GM13976 (cell line): ENCODE results near the gene RPRD1A.
A peak's percentile ranks its signal among the peaks of the same experiment; 100 is the strongest.
"Not testable (repeated sequence)": the region's sequence is repeated elsewhere in the genome, so short reads cannot be mapped to it uniquely, and the experiment has no call there.

Experiments
- DNase-seq: peaks from one replicate; pipeline ENCODE4 v3.0.0; 2012; ENCODE audit warnings: low spot score
- CTCF ChIP-seq: IDR thresholded peaks from 2 replicates; pipeline ENCODE4 v1.5.1; 2012; ENCODE audit warnings: borderline replicate concordance, mild to moderate bottlenecking; ENCODE audit not compliant: insufficient read depth; ENCODE audit errors: extremely low read depth, missing control alignments, control extremely low read depth
- in situ Hi-C: fragments of 300-500 bp; cut with MboI; formaldehyde crosslinking; loops from one replicate; pipeline ENCODE4 v1.12.0; 2022; ENCODE audit warnings: low sequenced_read_pairs, mixed read lengths, inconsistent platforms; ENCODE audit not compliant: unreplicated experiment

The RPRD1A gene, protein sequence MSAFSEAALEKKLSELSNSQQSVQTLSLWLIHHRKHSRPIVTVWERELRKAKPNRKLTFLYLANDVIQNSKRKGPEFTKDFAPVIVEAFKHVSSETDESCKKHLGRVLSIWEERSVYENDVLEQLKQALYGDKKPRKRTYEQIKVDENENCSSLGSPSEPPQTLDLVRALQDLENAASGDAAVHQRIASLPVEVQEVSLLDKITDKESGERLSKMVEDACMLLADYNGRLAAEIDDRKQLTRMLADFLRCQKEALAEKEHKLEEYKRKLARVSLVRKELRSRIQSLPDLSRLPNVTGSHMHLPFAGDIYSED

GRCh38 chr18:36067055-36067957, at the start of gene RPRD1A:
RPRD1A (minus strand) TSS chr18:36067559; CDS start chr18:36067404, 155 bp downstream.
- DNase-seq = peak; percentile 97
- in situ Hi-C loops = no loop called here
- TF ChIP-seq CTCF = no peak

DNA sequence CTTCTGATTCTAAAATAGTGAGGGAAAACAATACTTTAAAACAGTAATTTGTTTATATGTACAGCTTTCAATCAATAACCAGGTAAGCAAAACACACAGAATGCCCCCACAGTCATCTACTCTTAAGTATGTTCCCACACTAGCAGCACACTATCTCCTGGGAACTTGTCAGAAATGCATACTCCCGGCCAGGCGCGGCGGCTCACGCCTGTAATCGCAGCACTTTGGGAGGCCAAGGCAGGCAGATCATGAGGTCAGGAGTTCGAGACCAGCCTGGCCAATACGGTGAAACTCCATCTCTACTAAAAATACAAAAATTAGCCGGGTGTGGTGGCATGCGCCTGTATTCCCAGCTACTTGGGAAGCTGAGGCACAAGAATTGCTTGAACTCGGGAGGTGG, 49.4 kb upstream of the RPRD1A start:
- DNase-seq, in situ Hi-C loops: not testable (repeated sequence)

DNA sequence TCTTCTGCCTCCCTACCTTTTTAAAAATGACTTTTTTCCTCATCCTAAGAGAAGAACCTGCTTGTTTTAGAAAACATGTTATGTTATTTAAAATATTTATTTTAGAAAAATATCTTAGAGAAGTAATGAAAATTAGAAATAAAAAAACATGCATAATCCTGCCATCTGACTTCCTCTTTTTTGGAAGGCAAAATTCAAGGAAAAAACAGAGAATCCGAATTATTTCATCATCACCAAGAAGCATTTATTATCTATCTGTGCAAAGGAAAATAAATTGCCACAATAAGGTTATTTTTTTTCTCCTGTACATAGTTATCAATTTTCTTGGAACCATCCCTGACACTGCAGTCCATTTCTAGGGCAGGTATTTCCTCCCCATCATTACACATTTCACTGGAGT, 47.4 kb upstream of the RPRD1A start:
- DNase-seq = no peak
- TF ChIP-seq CTCF = no peak
- in situ Hi-C loops = no loop called here

GRCh38 chr18:36114251-36114650, 46.9 kb upstream of the RPRD1A start:
- TF ChIP-seq CTCF = no peak
- in situ Hi-C loops = no loop called here
- no peak for DNase-seq

DNA sequence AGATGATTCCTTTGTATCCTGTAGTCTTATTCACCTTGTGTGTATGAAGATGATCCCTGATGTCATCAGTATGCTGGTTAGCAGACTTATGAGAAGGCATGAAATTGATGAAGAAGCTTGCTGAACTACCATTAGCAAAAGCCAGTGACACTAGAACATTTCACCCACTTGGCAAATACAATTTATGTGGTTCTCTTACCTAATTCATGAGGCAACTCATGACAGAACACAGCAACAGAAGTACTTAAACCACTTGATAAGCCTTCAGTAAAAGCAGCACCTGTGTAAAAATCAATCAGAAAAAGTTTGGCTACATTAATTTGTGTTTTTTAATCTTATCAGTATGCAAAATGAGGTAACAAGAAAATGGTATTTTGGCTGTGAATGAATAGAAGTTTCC, 44.9 kb upstream of the RPRD1A start:
- in situ Hi-C loops = no loop called here
- TF ChIP-seq CTCF = no peak
- no peak for DNase-seq

GRCh38 chr18:36109737-36110136, 42.4 kb upstream of the RPRD1A start:
- DNase-seq = no peak
- in situ Hi-C loops = no loop called here
- TF ChIP-seq CTCF = no peak

DNA sequence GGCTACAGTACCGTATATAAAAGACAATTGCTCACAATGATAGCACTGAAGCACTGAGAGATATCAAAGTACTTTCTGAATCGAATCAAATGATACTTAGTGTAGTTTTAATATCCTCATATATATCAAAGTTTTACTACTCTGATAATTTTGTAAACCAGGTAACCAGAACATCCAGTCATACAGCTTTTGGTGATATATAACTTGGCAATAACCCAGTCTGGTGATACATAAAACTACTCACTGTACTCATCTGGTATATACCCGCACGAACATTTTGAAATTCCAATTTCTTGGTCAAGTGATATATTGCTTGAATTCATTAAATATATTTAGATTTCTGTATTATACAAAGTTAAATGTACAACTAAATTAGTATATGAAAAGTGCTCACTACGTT, 41.2 kb upstream of the RPRD1A start:
- no peak for DNase-seq
- TF ChIP-seq CTCF = no peak
- in situ Hi-C loops = no loop called here
